AG09319 (cell line): Measurements from ENCODE around the gene OR11A1.

Experiments
- DNase-seq: peaks from one replicate; pipeline ENCODE4 v3.0.0-alpha.2; 2010; ENCODE audit warnings: low read depth; ENCODE audit errors: extremely low read depth
- TF ChIP-seq, protein P1 (sequence below): IDR thresholded peaks from 2 replicates; pipeline ENCODE4 v1.5.1; 2011; ENCODE audit warnings: low read depth, mild to moderate bottlenecking, inconsistent platforms, low read length, moderate library complexity

OR11A1 gene

DNA sequence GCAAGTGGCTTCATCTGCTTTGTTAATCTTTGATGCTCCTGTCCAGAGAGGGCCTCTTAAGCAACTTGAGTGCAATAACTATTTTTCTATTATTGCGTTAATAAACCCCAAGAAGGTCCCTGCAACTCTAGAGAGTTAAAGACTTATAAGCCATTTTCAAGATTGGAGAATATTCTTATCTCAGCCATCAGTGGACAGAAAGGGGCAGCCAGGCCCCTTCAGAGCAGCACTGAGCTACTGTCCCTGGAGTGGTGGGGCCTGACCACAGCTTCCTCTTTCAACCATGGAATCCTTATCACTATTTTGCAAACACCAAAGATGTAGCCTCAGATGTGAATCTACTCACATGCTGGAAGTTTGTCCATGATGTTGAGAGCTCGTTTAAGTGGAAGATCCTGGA lies 33.7 kb upstream of the OR11A1 start:
- no peak for DNase-seq
- TF ChIP-seq, protein P1, sequence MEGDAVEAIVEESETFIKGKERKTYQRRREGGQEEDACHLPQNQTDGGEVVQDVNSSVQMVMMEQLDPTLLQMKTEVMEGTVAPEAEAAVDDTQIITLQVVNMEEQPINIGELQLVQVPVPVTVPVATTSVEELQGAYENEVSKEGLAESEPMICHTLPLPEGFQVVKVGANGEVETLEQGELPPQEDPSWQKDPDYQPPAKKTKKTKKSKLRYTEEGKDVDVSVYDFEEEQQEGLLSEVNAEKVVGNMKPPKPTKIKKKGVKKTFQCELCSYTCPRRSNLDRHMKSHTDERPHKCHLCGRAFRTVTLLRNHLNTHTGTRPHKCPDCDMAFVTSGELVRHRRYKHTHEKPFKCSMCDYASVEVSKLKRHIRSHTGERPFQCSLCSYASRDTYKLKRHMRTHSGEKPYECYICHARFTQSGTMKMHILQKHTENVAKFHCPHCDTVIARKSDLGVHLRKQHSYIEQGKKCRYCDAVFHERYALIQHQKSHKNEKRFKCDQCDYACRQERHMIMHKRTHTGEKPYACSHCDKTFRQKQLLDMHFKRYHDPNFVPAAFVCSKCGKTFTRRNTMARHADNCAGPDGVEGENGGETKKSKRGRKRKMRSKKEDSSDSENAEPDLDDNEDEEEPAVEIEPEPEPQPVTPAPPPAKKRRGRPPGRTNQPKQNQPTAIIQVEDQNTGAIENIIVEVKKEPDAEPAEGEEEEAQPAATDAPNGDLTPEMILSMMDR: no peak

DNA sequence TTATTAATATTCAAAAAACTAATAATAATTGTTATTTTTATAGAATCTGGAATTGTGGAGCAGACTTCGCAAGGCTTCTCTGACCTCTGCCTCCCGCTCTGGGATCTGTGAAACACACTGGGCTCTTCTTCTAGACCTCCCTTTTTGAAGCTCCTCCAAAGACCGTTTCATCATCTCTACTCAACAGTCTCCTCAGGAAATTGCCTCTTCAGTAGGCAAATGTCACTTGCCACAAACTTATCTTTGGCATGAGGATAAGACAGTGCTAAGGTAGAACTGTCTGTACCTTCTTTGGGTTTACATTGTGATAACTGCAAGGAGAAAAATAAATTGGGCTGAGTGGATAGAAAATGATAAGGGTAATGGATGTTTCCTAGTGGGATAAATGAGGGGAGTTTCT lies 33.2 kb upstream of the OR11A1 start:
- TF ChIP-seq, protein P1: no peak
- no peak for DNase-seq

DNA sequence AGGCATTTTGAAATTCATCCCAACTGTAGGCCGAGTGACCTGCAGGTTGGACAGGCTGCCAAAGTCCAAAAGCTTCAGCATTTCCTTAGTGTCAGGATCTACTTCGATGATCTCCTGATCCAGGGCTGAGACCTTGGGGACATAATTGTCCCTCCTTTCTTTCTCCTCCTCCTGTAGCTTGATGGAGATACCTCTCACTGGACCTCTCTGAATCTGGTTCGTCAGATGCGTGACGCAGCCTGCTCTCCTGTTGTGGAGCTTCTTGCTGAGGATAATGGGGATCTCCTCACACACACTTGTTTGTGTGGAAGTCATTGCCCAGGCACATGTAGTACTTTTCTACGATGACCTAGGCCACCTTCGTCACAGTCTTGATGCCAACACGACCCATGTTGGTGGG lies 32.4 kb upstream of the OR11A1 start:
- TF ChIP-seq, protein P1: no peak
- DNase-seq: no peak

DNA sequence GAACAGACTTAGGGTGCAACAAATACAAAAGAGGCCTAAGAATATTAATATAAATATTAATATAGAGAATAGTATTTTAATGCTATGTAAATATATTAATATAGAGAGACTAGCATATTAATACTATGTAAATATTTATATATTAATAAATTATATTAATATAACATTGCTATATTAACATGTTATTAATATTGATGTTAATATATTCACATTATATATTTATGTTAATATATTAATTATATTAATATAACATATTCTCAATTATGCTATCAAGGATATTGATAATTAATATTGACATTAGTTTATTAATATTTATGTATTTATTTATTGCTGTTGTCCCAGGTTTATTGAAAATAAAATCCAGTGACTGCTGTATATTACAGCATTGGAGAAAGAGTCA lies 32.0 kb upstream of the OR11A1 start:
- no peak for DNase-seq
- TF ChIP-seq, protein P1: no peak

DNA sequence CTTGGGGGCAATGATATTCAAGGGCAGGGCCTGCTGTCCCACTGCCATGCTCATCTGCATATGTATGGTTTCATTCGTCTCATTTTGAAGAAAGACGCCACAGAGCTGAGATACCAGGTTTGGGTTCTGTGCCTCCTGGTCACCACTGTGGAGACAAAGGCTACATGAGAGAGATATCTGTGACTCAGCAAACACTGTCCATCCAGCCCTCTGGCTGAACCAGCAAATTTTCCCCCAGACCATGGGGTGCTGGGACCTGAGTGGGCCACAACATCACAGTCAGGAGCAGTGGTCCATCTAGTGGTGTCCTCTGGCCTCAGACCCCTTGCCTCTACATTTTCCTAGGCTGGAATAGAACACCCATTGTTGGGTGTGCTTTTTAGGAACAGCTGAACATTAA lies 30.8 kb upstream of the OR11A1 start, which contains the start of gene MAS1L:
MAS1L (minus strand) TSS at position 297 of the 400 bp plus-strand sequence; CDS start at position 243, 54 bp downstream.
- TF ChIP-seq, protein P1: no peak
- no peak for DNase-seq

DNA sequence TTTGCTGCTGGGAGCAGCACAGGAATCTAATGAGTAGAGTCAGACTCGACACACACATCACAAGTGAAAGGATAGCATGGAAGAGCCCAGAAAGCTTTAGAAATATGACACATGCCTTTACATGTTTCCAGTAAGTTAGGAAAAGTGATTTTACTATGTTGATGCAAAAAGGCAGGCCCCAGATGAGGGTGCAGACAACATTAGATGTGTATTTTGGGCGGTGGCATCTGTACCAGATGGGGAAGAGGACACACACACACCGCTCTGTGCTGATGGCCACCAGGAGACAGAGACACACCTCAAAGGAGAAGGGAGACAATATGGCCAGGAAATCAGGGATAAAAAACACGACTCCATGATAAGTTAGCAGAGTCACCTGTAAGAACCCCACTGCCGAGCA lies 30.3 kb upstream of the OR11A1 start:
- TF ChIP-seq, protein P1: no peak
- DNase-seq: no peak

DNA sequence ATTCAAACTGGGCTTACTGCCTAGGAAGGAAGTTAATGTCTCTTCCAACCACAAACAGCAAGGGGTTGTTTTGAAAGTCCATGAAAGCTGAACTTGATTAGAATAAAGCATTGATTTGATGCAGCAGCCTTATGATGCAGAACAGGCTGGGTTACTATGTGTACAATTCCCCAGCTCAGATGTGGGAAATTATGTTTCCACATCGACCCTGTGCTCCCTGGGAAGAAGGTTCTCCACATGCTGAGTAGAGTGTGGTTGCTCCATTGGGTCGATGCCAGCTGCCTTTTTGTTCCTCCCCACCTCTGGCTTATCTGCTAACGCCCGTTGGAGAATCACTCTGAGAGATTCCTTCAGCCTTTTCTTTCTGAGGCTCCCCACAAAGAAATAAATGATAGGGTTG lies 29.7 kb upstream of the OR11A1 start:
- no peak for DNase-seq
- TF ChIP-seq, protein P1: no peak
